CD4-positive, alpha-beta T cell treated with Interleukin-21 for 1 hour (primary cell): ENCODE measurements around the gene SLC22A23.

ENCODE experiments used
- DNase-seq: peaks from one replicate; pipeline ENCODE4 v3.0.0-alpha.2; 2020

Gene SLC22A23

GRCh38 chr6:3314621-3315467, 142.0 kb downstream of the SLC22A23 start:
- no peak for DNase-seq

GRCh38 chr6:3314176-3314575, 142.7 kb downstream of the SLC22A23 start:
- DNase-seq = no peak

GRCh38 chr6:3312604-3313231, 144.1 kb downstream of the SLC22A23 start:
- DNase-seq = no peak

- no peak for DNase-seq
These were observed 145.0 kb downstream of the SLC22A23 start for GRCh38 chr6:3311826-3312225.

- DNase-seq = no peak
These were observed 146.1 kb downstream of the SLC22A23 start for GRCh38 chr6:3310703-3311102.

GRCh38 chr6:3310051-3310448, 146.8 kb downstream of the SLC22A23 start:
- DNase-seq = no peak

GRCh38 chr6:3309391-3310050, 147.3 kb downstream of the SLC22A23 start:
- DNase-seq = no peak

- no peak for DNase-seq
These were observed 148.7 kb downstream of the SLC22A23 start for GRCh38 chr6:3308106-3308505.

- DNase-seq = no peak
These were observed 149.4 kb downstream of the SLC22A23 start for GRCh38 chr6:3307436-3307835.

GRCh38 chr6:3306848-3307247, 150.0 kb downstream of the SLC22A23 start:
- DNase-seq = no peak

- no peak for DNase-seq
These were observed 151.0 kb downstream of the SLC22A23 start for GRCh38 chr6:3305831-3306230.

GRCh38 chr6:3305216-3305565, 151.7 kb downstream of the SLC22A23 start:
- no peak for DNase-seq

GRCh38 chr6:3304500-3305215, 152.2 kb downstream of the SLC22A23 start:
- no peak for DNase-seq

GRCh38 chr6:3303795-3304411, 152.9 kb downstream of the SLC22A23 start:
- DNase-seq = no peak

GRCh38 chr6:3301506-3301905, 155.3 kb downstream of the SLC22A23 start:
- DNase-seq = no peak

- no peak for DNase-seq
These were observed 157.6 kb downstream of the SLC22A23 start for GRCh38 chr6:3299221-3299620.

- no peak for DNase-seq
These were observed 158.9 kb downstream of the SLC22A23 start for GRCh38 chr6:3297909-3298308.

GRCh38 chr6:3297006-3297405, 159.8 kb downstream of the SLC22A23 start:
- no peak for DNase-seq

- no peak for DNase-seq
These were observed 160.3 kb downstream of the SLC22A23 start for GRCh38 chr6:3296537-3296936.

- DNase-seq = no peak
These were observed 160.8 kb downstream of the SLC22A23 start for GRCh38 chr6:3296078-3296477.

- no peak for DNase-seq
These were observed 161.7 kb downstream of the SLC22A23 start for GRCh38 chr6:3294921-3295871.

GRCh38 chr6:3294396-3294795, 162.5 kb downstream of the SLC22A23 start:
- no peak for DNase-seq
